ENCODE measurements around the gene NCOR2.

NCOR2 gene

DNA sequence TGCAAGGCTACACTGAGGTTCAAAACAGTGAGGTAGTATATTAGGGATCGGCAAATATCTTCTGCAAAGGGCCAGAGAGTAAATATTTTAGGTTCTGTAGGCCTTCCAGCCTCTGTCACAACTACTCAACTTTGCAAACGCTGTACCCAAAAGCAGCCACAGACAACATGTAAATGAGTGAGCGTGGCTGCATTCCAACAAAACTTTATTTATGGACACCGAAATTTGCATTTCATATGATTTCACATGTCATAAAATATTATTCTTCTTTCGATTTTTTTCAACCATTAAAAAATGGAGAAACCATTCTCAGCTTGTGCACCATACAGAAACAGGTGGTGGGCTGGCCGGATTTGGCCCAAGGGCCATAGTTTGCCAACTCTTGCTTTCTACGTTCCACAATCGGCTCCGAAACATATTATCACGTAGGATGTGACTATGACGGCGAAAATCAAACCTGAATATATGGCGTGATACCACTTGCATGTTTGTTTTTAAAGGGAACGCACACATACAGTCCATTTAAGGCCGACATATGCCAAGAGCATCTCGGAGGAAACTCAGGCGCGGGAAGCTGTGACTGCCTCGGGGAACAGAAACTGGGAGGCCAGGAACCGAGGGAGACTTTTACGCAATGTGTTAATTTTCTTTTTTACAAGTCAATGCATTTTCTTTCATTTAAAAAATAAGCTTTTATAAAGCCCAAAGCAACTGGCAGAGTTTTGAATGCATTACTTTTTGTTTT is 7.1 kb downstream of the NCOR2 start:
- DNase-seq (ENCODE audit: low read depth in 1 of 2, low spot score in 1 of 2): no peak

DNA sequence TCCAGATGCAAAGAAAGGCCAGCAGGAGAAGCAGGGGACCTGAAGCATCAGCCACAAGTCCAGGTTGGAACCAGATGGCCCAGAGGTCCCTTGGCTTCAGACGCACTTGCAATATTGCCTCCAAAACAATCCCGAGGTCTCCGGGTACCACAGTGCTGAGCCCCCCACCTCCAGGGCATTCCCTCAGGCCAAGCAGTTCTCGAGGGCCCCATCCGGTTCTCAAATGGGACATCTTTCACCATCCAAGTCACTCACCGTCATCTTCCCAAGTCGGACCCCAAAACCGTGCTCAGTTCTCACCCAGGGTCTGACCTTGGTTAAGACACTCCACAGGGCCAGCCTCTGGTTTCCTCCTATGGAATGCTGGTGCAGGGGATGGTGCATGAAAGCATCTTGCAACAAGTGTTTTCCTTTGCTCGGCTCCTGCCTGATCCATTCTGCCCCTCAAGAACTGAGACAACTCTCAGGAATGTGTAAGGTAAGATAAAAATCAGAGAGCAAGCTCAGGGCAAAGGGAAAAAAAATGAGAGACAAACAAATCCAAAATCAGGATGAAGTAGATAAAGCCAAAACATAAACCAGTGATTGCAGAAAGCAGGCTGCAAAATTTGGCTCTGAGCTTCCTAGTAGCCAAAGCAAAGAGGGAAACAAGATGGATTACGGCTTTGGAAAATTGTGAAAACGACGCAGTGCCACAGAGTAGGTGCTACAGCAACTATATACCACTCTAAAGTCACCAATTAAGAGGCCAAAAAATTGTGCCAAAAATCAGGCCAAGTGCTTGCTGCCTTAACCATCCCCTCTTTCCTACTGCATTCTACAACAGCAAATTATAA is 8.0 kb downstream of the NCOR2 start:
- DNase-seq (ENCODE audit: low read depth in 1 of 2, low spot score in 1 of 2): no peak

DNA sequence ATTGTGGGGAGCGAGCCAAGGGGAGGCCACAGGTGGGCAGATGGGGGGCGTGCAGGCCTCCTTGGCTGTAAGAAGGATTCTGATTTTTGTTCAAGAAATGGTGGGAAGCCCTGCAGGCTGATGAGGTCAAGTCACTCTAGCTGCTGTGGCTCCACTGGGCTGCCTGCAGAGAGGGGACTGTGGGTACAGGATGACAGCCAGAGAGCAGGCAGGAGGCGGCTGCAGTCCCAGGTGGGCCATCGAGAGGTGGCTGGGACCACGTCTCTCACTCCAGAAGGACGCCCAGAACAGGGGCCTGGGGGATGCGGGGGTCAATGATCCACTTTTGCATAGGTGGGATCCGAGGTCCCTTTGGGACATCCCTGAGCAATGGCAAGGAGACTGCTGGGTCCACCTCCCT is 9.1 kb downstream of the NCOR2 start:
- DNase-seq (ENCODE audit: low read depth in 1 of 2, low spot score in 1 of 2): no peak

DNA sequence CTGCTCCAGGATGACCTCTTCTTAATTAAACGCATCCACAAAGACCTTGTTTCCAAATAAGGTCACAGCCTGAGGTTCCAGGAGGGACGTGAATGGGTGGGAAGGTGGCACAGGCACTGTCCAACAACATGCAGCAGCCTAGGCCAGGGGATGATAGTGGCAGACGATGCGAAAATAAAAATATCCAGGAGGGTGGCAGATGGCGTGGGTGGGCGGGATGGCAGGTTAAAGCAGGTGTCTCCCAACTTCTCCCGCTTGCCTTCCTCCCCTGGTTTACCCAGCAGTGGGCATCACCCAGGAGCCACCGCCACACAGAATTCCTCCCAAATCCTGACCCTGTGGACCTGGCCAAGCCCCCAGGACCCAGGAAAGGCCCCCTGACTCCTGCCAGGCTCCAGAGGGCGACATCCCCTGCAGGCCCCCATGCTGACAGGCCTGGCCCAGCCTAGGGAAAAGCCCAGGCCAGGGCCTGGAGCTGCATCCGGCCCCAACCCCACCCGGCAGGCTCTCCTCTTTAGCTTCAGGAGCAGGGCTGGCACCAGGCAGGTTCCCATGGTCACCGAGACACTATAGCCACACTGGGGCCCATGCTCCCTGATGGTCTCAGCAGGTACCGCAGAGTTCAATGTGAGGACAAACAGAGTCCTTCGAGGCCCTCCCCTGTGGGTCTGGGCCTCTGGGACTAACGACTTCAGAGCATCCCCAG is 9.7 kb downstream of the NCOR2 start:
- DNase-seq (ENCODE audit: low read depth in 1 of 2, low spot score in 1 of 2): no peak

DNA sequence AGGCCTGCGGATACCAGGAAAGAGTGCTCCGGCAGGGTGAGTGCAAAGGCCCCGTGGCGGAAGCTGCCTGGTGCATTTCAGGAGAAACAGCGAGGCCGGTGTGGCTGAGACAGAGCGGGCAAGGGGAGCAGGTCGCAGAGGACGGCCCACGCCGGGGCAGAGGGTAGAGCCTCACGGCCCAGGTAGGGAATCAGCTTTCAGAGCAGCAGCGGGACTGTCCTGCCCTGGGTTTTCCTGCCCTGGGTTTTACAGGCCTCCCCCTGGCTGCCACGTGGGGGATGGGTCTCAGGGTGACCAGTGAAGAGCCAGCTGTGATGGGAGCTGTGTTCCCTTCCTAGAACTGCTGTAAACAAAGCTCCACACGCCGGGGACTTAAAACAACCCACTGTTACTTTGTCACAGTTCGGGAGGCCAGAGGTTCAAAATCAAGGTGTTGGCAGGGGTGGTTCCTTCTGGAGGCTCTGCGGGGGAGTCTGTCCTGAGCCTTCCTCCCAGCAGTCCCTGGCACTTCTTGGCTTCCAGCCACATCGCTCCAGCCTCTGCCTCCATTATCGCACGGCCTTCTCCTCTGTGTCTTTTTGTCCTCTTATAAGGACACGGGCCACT is 10.4 kb downstream of the NCOR2 start:
- no peak for DNase-seq (ENCODE audit: low read depth in 1 of 2, low spot score in 1 of 2)

DNA sequence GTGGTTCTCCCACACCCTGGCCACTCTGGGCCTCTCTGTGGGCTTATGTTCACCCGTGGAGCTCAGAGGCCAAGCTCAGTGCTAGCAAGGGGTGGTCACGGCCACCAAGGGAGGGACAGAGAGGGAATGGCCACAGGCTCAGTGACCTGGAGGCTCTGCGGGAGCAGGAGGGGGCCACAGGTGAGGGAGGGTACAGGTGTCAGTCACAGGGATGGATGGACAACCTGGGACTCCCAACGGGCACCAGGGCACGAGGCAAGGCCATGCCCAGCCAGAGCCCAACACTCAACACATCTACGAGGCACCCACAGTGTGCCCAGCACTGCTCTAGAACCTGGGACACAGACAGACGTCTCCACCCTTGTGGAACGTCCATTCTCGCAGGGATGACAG is 11.3 kb downstream of the NCOR2 start:
- no peak for DNase-seq (ENCODE audit: low read depth in 1 of 2, low spot score in 1 of 2)

DNA sequence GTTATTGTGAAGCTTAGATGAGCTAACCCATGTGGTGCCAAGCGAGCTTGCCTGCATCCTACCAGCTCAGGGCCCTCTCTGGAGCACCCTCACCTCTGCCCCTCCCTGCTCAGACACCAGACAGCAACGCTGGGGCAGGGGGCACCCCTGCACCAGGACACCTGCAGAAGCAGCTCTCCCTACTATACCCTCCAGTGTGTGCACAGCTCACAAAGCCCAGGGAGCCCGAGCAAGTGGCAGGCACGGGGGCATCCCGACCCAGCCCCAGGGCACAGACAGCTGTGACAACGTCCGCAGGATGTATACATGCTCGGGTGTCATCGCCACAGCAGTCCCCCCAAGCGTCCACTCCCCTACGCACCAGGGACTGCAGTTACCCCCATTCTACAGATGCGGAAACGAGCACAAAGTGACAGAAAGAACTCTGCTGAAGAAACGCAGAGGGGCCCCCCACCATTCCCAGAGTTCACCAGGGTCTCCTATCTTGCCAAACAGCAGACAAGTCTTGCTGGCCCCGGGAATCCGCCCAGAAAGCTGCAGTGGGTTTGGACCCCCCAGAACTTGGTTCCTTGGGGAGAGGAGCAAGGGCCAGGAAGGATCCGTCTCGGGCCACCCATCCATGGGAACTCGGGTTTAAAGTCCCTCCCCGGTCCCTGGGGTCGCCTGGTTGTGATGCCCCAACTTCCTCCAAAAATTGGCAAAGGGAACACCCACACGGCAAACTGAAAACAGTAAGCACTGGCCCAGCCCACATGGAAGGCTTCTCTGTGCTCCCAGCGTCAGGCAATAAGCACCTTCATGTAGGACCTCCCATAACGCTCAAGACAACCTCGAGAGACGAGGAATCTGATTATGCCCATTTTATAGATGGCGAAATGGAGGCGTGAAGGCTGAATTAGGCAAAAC is 12.0 kb downstream of the NCOR2 start:
- no peak for DNase-seq (ENCODE audit: low read depth in 1 of 2, low spot score in 1 of 2)

DNA sequence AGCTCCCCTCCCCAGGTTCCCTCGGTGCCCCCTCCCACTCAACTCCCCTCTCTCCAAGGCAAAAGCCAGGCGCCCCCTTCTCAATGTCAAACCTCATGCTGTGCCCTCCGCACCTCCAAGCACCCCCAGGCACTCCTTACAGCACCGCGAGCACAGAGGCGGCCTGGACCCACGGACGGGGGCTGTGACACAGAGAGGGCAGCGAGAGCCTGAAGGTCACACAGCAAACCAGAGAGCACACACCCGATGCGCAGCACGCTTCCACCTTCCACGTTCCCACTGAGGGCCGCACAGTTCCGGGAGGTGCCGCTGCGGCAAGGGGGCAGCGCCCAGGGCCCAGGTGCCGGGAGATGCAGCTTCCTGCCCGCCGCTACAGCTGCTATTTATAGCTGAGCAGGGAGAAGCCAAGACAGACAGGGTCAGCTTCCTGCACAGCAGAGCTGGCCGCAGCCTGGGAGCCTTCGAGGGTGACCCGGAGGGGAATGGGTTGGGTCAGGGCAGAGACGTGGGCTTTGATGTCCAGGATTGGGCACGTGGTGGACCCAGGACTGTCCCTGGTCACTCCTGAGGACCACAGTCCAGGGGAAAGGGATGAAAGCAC is 12.9 kb downstream of the NCOR2 start:
- no peak for DNase-seq (ENCODE audit: low read depth in 1 of 2, low spot score in 1 of 2)

DNA sequence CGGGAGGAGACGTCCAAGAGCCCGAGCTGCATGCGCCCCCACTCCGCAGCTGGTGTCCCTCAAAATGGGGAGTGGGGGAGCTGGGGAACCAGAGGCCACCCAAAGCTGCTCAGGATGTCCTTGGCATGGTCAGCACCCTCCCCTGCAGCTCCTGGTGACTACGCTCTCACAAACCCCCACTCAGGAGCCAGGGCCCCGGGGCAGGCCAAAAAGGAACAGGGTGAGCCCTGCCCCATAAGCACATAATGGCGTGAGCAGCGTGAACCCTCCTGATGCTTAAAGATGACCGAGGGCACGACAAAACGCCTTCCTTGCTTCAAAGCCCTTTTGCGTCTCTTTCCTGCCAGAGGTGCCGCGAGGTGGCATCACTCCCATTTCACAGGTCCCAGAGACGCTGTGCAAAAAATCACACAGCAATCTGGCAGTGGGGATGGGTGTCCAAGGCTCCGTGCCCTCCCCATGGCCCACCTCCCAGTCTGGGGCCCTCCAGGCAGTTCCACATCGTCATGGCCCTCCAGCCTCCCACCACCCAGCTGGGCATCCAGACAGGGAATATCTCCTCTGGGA is 13.5 kb downstream of the NCOR2 start:
- no peak for DNase-seq (ENCODE audit: low read depth in 1 of 2, low spot score in 1 of 2)

DNA sequence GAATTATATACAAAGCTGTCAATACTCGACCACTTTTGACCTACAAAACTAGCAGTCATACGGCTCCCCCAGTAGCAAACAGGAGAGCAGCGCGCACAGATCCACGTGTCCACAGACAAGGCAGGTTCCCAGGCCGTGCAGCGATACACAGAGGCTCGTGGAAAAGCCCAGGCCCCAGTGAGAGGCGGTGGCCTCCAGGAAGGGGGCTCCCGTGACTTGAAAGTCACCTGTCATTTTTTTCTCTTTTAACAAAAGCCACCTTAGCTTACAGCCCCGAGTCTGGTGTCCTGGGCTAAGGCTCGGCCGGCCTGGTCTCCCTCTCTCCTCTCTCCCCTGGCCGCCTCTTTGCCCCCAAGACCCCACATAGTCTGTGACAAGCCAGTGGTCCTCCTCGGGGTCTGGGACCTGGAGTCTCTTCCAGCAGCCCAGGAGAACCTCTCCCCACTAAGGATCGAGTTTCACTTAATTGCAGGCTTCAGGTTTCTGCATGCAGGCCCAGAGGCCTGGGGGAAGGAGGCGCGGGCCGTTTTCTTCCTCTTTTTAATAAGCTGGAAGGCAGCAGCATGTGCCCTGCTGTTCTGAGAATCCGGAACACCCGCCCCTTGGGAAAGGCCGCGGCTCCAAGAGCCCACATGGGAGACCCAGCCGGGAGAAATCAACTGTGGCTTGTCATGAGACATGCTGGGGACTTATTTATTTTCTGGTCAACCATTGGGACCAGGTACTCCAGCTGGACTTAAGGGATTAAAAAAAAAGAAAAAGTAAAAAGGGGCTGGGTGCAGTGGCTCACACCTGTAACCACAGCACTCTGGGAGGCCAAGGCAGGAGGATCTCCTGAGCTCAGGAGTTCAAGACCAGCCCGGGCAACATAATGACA is 15.9 kb downstream of the NCOR2 start:
- no peak for DNase-seq (ENCODE audit: low read depth in 1 of 2, low spot score in 1 of 2)

DNA sequence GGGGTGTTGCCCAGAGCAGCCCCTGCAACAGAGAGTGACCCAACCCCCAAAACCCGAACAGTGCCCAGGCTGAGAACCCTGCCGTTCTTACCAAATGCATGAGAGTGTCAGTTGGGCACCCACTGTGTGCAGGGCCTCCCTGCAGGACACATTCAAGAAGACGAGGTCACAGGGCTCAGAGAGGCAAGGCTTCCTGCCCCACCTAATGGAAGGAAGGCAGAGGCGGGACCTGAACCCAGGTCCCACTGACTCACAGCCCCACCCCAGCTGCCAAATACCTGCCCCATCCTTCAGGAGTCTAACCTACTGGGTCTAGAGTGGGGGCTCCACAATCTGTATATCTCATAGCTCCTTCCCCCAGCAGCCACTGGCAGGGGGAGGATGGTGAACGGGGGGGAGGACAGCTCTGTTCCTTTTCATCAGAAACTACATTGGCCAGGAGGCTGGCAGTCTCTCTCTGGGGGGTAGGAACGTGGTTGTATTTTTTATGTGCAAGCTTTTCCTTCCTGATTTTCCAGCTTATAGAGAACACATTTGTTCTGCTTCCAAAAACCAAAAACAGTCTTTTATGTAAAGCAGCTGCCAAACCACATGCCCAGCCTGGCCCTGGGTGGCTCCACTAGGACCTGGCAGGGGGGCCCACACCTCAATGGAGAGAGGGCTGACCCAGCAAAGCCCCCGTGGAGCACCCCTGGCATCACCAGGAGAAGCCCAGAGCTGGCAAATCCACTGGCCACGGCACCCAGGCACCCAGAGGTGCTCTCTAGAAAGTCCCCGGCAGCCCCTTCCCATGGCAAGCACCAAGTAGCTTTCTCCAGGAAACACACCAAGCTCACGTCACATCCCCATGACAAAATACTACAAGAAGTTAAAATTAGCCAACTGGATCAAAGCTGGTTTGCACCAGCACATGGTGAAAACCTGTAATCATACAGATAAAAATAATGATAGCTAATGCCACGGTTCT is 17.0 kb downstream of the NCOR2 start:
- no peak for DNase-seq (ENCODE audit: low read depth in 1 of 2, low spot score in 1 of 2)

DNA sequence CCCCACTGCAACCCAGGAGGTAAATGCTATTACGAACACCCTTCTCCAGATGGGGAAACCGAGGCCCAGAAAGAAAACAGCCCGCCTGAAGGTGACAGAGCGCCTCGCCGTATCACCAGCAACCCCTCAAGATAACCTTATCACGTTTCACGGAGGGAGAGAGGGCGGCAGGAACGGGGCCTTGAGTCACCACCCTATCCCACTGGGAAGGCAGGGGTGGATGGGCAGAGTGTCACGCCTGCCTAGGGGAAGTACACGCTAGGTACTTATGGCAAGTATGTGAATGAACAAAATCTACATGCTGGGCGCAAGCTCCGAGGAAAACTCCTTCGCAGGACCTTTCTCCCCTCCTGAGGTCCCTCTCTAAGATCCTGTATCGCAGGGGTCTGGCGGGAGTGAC is 17.8 kb downstream of the NCOR2 start:
- no peak for DNase-seq (ENCODE audit: low read depth in 1 of 2, low spot score in 1 of 2)

DNA sequence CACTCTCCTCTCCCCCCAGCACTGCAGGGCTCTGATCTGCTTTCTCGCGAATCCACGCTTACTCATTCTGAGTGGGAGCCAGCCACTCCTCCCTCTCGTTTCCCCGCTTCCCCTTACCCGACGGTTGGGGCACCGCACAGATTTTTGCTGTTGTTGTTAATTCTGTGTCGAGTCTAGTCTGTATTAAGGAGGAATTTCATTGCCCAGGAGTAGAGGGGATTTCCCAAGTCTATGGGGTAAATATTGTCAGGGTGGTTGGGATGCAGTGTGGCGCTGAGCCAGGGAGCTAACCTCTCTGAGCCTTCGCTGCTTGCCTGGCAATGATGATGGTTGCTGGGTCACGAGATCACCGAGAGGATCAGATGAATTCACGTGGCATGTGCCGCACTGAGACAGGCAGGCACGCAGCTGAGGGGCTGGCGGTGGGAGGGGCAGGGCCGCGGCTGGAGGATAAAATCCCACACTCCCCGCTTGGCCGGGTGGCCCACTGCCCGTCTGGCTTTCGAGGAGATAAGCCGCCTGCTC is 18.5 kb downstream of the NCOR2 start:
- DNase-seq (ENCODE audit: low read depth in 1 of 2, low spot score in 1 of 2): no peak

DNA sequence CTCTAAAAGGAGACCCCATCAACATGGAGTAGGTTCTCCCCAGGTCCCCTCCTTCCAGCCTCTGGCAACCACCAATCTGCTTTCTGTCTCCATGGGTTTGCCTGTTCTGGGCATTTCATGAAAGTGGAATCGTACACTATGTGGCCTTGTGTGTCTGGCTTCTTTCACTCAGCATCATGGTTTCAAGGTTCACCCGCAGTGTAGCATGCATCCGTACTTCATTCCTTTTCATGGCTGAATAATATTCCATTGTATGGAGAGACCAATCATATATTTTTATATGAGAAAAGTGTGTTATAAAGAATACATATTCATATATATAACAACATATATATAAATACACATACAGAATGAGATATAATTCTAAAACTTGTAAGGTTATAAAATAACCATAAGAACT is 19.8 kb downstream of the NCOR2 start:
- DNase-seq (ENCODE audit: low read depth in 1 of 2, low spot score in 1 of 2): no peak

DNA sequence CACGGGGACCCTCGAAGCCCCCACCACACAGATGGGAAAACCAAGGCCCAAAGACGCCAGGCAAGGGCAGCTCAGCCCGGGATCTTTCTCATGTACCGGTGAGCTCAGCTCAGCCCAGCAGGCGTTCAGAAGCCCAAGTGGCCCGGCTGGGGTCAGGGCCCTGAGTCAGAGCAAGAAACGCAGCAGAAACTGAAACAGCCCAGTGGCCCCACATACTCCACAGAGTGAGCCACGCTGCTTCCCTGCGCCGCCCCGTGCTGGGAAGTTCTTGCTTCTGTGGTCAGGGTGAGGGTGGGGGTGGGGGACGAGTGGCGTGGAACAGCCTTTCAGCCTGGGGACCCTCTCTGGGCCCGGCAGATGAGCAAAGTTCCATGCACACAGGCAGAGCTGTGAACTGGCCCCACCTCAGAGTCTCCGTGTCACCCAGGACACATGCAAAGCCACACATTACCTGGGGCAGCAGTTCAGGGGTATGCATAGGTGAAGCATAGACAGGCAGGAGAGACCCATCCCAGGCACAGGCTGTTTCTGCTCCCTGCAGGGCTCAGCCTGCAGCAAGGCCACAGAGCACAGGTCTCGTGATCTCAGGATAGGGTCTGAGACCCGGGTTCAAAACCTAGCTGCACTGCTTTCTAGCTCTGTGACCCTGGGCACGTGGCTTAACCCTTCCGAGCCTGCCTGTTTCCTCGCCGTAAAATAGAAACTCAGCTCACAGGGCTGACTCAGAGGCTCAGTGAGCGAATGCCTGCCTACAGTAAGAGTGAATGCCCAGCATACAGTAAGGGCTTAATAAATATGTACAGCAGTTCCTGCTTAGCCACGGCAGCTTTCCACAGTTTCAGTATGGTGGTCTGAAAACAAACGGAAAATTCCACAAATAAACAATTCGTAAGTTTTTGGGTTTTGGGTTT is 21.6 kb downstream of the NCOR2 start:
- DNase-seq (ENCODE audit: low read depth in 1 of 2, low spot score in 1 of 2): peak in 1 of 2 donors; percentile 15

DNA sequence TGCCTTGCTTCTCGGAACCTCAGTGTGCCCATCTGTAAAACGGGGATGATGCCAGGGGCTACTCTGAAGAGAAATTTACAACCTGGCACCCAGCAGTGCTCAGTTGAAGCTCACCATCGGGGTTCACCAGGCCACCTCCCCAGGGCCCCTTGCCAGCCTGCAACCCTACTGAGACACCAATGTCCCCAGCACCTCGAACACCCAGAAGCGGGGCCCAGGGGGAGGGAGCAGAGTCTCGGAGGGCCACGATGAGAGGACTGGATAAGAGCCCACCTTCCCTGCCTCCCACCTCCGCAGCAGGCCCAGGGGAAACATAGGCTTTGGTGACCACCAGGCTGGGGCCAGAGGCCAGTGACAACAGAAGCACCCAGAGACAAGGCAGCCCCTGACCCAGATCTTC is 22.4 kb downstream of the NCOR2 start:
- no peak for DNase-seq (ENCODE audit: low read depth in 1 of 2, low spot score in 1 of 2)
